Measurements from ENCODE around the gene CASZ1.

CASZ1 gene

DNA sequence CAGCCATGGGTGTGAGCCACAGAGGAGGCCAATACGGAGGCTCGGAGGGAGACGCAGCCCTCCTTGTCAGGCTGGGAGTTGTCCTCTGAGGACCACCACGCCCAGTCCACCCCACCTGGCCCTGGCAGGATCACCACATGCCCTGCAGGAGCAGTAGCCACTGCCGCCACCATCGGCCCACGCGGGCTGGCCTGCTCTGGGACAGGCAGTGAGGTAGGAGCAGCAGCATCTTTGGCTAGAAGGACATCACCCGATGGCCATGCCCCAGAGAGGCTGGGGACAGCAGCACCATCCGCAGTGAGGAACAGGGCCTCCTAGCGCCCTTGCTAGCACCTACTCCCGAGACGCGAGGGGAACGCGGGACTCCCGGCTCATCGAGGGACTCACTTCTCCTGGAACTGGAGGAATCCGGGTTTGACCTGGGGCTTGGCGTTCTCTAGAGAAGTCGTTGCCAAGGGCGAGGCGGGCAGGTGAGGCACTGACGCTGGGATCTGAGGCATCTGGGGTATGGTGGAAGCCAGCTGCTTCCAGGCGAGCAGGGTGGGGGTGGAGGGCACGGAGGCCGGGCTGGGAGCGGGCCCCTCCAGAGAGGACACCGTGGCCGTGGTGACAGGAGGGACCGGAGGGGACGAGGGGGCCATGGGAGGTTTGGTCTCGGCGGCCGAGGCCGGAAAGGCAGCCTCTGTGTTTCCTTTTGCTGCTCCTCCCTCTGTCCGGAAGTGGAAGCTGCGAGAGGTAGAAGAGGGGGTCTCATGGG is 148.9 kb downstream of the CASZ1 start:
- no peak for DNase-seq

DNA sequence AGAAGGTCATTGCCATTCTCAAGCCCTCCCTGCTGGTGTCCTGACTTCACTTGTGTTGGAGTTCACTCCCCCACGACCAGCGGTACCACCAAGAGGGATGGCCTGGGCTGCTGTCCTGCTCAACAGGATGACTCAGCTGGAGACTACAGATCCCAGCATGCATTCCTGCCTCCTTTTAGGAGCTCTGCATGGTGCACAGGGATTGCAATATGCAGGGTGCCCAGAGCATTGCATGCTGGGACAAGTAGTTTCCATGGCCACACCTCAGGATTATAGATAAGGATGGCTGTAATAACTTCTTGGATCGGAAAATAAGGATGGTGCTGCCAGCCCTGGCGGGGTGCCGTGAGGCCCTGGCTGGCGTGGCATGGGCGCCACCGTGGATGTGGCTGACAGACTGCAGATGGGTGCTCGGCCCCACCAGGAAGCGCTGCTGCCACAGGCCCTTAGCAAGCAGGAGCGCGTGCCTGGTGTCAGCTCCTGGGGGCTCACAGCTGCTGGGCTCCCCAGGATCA is 150.0 kb downstream of the CASZ1 start:
- DNase-seq = peak; percentile 17

DNA sequence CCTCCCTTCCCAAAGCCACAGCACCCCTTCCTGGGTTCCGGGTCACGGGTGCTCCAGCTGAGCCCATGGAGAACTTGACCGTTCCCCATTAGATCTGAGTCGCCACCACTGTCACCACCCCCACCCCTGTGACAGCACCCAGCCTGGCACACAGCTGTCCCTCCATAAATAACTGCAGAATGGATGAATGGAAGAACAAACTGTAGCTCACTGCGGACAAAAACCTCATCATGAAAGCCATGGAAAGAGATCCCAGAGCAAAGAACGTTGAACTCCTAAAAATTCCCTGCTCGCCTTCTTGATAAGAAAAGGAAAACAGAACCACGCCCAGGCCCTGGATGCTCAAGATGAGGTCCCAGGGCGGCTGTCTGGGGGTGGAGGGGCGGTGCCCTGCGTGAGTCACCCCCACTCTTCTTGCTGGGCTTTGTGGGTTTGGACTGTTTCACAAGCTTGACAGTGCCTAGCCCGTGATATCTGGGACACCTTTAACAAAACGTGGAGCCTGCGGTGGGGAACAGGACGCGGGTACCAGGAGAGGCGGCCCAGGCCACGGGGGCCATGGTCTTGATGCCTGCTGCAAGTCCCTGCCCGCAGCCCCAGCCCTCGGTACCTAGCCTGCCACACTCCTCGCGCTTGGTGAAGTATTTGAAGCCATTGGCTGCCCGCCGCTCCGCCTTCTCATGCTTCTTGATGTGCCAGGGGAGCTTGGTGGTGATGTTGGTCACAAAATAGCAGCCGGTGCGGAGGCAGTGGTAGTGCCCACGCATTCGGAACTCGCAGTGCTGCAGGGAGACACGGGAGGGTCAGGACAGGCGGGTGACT is 151.9 kb downstream of the CASZ1 start:
- DNase-seq = no peak

DNA sequence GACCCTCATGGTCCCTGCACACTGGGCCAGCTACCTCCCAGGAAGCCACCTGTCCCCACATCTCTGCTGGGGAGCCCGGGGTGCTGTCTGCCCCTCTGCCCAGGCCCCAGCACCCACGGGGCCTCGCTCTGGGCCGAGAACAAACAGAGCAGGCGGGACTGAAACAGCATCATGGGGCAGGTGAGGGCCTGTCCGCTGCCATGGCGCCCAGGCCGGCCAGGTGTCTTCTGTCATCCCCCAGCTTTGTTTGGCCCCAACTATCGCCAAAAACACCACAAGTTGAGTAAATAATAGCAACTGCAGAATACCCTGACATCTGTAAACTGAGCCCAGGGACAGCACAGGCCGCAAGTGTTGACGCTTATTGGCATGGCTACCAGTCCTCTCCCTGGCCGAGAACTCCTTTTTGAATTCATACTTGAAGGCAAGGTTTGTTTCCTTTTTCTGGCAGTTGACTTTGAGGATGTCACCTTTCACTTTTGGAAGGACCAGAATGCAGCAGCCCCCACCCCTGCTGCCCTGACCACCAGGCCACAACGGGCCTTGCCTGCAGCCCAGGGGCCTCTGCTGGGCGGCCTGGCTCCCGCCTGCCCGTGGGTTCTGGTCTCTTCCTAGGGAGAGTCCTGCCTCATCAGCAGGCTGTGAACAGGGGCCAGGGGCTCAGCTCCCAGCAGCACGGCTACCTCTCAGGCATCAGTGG is 152.7 kb downstream of the CASZ1 start:
- DNase-seq = peak; percentile 20

DNA sequence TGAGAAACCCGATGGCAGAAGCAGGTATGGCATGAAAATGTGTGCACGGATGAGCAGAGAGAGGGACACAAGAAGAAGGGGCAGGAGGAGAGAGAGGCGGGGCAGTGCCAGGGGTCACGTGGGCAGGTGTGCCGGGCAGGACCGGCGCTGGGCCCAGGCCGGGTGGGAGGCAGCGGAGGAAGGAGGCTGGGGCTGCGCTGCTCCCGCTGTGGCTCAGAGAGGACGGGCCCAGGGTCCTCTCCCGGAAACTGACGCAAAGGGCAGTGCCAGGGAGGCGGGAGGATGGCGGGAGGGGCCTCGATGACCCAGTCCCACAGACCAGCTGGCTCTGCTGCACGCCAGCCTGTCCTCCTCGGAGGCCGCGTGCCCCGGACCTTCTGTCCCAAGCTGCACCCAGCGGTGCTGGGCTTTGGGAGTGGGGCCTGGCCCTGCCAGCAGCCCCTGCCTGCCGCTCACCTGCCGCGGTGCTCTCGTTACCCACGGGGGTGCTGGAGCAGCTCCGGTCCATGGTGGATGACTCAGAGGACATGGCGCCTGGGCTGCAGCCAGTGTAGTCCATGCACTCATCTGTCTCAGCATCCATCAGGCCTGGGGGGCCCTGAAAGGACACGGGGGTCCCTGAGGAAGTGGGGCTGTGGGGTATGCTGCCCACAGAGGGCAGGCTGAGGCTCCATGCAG is 153.9 kb downstream of the CASZ1 start:
- no peak for DNase-seq

DNA sequence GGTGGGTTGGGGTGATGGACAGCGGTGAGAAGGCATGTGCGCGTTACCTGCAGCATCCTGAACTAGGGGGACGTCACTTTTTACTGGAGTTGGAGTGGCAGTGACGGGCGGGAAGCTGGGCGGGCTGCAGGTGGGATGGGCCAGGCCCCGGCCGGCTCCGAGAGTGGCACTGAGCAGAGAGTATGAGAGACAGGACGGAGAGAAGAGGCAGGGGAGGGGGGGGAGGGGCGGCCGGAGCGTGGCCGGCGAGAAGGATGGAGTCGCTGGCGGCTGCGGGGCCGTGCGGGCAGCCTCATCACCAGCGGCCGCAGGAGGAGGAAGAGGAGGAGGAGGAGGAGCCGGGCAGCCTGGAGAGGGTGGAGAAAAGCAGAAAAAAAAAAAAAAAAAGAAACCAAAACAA is 154.5 kb downstream of the CASZ1 start:
- no peak for DNase-seq

DNA sequence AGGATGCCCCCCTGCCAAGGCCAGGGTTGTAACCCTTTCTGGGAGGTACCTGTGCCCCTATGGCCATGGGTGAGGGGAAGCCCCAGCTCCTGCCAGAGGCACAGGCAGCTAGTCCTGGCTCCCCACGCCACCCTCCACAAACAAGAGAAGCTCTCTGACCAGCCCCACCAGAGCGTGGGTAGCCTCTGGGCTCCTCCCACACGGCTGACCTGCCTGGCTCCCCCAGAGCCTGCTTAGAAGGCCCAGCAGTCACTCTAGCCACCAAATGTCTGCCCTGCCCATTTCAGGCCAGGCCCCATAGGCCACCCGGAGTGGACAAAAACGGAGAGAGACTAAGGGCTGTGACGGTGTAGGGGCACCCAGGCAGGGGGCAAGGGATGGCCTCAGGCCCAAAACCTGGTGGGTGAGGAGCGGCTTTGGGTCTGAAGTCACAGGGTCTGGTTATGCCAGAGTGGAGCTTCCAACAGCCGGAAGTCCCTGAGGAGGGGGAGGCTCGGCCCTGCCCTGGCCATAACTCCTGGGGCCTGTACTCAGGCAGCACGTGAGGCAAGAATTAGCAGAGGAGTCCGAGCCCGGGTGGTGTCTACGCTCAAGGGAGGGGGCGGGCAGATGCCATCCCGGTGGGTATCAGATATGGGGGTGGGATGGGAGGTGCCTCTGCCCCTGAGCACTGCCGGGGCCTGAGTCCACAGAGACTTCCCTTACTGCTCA is 155.4 kb downstream of the CASZ1 start:
- no peak for DNase-seq

DNA sequence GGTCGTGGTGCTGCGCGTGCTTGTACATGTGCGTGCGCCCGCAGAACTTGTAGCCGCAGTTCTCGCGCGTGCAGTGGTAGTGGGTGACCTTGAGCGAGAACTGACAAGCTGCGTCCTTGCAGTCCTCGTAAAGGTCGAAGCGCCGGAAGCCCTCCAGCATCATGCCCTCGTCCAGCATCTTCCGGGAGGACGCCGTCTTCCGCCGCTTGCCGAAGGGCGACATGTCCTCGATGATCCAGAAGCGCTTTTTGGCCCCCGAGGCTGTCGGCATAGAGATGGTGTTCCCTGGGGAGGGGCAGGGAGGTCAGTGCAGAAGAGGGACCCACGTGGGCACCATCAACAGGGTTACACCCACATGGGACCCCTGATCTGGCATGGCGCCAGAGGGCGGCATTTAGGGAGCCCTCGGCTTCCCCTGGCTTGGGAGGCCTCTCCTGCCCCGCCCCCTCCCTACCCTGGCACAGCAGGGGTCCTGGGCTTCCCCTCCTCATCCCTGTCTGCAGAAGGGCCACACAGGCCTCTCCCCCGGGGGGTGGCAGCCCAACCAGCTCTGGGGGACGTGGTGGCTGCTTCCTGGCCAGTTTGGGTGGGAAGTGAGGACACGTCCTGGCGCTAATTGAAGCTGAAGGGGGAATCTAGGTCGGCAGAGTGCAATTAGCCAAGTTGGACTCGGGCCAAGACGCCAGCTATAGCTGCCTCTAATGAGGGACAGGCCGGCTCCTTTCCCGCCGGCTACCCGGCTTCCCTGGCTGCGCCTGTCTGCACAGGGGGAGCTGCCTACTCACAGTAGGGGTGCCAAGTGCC is 156.5 kb downstream of the CASZ1 start:
- peak; percentile 83 for DNase-seq

DNA sequence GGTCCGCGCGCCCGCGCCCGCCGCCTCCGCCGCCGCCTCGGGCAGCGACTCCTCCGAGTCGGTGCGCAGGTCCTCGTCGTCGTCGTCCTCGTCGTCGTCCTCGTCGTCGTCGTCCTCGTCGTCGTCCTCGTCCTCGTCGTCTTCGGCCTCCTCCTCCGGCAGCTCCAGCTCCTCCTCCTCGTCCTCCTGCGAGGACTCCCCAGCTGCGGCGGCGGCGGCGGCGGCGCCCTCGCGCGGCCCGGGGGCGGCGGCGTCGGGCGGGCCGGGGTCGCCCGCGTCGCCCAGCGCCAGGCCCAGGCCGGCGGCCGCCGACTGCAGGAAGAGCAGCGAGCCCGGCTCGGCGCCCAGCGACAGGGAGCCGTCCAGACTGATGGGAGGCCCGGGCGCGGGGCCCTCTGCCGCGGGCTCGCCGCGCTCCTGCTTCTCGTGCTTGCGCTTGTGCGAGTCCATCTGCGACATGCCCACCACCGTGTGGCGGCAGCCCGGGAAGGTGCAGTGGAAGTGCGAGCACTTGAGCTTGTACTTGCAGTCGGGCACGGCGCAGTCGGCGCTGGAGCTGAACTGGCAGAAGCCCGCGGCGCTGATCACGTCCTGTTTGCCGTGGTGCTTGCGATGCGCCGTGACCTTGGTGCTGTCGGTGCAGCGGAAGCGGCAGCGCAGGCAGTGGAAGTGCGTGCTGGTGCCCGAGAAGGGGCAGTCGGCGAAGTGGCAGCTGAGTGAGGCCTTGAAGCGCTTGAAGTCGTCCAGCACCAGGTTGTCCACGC is 157.3 kb downstream of the CASZ1 start:
- no peak for DNase-seq

DNA sequence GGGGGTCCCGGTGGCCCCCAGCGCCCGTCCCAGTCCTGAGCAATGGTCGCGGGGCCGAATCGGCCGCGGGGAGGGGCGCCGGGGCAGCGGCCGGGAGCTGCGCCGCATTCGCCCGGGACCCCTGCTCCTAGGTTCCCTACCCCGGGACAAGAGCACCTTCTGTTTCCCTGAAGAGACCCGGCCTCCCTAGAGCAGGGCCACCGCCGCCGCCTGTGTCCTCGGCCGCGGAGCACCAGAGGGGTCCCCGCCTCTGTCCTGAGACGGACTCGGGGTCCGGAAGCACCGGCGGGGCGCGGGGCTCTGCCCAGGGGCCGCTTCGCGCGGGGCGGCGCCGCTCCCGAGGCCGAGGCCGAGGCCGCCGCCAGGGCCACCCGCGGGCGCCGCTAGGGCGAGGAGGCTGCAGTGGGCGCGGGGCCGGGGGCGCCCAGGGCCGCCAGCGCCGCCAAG is 157.9 kb downstream of the CASZ1 start:
- DNase-seq = no peak

DNA sequence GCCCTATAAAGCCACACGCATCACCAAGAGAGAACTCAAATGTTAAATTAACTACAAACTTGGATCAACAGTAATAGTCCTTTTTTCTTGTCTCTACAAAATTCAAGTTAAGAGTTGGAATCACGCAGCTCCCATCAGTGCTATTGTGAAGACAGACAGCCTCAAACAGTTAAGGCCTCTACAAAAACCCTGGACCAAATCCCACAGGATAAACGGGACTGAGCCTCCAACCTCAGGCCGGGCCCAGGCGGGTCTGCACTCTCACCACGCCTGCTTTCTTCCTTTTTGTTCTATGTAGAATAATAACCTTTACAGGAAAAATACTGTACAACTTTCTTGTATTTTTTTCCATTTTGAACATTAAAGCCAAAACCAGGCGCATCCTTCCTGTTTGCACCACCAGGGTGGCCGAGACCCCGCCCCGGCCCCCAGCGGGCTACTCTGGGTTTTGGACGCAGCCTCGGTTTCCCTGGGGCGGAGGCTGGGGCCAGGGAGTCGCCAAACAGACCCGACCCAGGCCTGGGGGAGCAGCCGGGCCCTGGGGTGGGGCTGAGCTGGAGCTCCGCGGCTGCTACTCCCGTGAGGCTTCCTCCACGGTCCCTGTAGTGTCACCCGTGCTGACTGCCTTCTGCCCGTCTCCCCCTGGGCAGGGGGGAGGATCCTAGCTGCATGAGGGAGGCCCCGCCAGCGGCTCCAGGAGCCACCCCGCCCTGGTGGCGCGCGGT is 158.4 kb downstream of the CASZ1 start:
- DNase-seq = no peak

DNA sequence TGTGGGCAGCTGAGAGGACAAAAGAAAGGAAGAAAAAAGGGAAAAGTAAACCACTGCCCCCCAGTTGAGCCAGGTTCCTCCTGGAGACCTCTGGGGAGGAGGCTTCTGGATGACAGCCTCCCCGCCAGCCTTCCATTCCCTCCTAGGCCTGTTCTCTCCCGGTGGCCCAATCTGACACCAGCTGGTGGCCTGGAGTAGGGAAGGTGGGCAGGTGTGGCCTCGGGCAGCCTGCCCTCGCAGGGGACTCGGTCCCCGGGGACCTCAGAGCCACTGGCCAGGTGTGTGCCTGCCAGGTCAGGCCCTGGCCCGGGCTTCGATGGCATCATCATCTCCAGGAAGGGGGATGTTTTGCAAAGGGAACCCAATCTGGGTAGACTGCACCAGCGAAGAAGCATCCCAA is 159.0 kb downstream of the CASZ1 start:
- DNase-seq = peak; percentile 25

DNA sequence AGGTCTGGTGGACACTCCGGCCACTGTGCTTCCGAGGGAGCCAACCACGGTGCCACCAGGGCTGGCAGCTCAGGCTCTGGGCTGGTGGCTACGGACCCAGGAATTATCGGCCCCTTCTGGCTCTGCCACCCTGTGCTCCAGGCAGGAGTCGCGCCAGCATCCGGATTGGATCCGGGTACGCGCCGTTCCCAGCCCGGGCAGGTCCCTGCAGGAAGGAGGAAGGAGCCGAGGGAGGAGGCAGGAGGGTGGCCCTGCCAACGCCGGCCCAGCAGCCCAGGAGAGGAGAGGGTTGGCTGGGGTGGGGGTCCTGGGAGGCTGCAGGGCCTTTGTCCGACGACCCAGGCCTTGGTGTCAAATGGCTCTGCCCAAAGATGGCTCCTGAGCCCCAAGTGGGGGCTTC is 160.5 kb downstream of the CASZ1 start:
- DNase-seq = no peak

DNA sequence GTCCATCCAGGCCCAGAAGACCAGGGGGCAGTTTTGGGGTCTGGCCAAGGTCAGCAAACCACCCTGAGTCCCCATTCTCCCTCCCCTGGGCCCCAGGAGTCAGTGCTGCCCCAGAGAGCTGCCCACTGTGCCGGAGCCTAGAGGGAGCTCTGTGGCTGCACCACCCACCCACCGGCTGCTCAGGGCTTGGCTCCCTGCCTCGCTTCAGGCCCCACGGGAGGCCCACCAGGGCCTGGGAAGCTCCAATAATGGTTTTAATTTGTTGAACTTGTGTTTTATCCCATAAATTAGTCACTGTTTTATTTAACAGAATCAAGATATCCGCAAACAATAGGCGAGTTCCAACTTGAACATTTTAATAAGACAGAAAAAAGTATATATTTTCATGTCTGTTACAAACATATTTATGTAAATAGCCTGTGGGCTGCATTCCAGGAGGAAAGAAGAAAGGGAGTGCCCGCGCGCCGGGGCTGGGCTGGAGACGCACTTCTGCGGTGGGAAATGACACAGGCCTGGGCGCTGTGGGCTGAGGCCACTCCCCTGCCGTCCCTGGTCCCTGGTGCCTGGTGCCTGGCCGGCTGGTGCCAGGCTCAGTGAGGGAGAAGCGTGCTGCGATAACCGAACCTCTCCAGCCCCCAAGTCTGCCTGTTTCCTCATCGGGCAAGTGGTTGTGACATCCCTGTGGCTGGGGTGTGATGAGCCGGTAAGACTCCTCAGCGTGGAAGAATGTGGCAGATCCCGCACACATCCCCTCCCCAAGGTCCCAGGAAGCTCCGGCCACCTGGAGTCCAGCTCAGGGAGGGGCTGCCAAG is 161.2 kb downstream of the CASZ1 start:
- peak; percentile 59 for DNase-seq

DNA sequence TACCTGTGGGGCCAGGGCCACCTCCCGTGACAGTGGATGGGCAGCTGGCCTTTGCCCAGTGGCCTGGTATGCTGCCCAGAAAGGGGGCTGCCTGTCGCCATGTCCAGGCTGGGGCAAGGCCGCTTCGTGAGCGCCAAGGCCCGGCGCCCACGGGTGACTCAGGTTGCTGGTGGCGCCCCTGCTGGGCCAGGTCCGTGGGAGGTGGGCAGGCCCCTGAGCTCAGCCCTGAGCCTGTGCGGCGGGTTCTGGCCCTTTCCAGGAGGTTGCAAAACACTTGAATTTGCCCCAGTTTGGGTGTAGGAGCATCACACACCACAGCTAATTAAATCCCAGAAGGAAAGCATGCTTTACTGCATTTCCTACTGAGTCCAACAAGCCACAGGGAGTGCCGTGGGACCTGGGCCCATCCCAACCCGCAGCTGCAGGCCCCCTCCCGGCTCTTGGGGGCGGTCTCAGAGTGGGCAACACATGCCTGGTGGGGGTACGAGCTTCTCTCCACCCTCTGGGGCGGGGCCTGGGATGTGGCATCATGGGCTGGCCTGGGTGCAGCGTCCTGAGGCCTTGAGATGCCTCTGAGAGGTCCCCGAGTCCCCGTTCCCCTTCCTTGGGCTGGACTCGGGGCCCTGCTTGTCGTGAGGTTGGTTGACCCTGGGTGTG is 161.9 kb downstream of the CASZ1 start:
- no peak for DNase-seq

DNA sequence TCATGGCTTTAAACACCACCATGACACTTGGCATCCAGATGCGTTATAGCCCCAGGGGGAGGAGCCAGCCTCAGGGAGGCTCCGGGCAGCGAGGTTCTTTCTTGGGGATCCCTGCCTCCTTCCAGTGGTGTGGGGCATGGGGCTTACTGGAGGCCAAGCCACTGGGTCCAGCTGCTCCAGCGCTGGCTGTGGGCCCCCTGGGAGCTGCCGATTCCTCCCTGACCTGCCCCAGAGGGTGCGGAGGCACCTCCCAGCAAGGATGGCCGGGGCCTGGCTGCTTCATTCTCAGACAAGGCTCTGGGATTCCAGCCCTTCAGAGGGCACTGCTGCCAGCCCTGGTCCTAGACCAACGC is 162.4 kb downstream of the CASZ1 start:
- no peak for DNase-seq

DNA sequence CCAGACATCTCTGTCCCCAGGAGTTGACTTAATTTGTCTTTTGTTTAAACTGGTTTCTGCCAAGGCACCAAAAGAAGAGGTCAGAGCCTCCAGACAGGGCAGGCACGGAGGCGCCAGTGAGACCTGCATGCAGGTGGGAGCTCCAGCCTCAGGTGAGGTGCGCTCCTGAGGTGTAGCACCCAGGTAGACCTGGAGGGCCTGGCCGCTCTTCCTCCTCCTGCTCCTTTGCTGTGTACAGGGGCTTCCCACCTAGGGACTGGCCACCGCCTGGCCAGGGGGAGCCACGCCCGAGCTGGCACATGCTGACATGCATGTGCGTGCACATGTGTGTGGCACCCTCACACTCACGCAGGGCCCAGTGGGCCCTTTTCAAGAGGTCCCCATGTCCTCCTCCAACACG is 163.0 kb downstream of the CASZ1 start:
- DNase-seq = no peak

DNA sequence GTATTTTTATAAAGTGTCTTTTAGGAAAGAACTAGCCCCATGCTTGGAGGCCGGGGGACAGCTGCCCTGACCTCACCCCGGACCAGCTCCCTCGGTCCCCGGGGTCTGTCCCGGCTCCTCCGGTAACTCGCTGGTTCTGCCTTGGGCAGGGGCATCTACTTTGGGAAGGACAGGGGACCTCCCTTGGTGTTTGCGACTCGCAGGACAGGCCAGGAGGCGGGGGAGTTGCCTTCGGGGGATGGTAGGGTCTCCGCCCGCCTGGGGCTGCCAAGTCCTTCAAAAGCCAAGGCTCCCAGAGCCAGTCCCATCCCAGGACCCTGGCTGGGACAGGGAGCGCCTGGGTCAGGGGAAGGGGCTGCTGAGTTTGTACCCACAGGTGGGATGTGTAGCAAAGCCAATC is 163.8 kb downstream of the CASZ1 start:
- DNase-seq = no peak

All from NCI-H2171 treated with DMSO at 0.1 percent for 48 hours (cell line).